Stimulated activated naive CD8-positive, alpha-beta T cell treated with anti-CD3 and anti-CD28 coated beads, Interleukin-15, Interleukin-2, amounts not matched to agents 100 U/mL and 50 U/mL, for 24 hours (primary cell): ENCODE data around the gene PAK3.

Source experiments
- ATAC-seq: fragments of 150-1000 bp; cut with Tn5 transposase; one replicate; pipeline ENCODE4 v1.10.0; 2021
- DNase-seq: peaks from one replicate; pipeline ENCODE4 v3.0.0; 2021

The PAK3 gene

GRCh38 chrX:111133389-111133788, 37.4 kb downstream of the PAK3 start:
- no peak for DNase-seq
- ATAC-seq: no peak

GRCh38 chrX:111145878-111146277, 49.9 kb downstream of the PAK3 start:
- DNase-seq: no peak
- no peak for ATAC-seq

- no peak for DNase-seq
- ATAC-seq: no peak
These were observed 55.8 kb downstream of the PAK3 start for GRCh38 chrX:111151764-111152163.

GRCh38 chrX:111159232-111159631, 63.2 kb downstream of the PAK3 start:
- no peak for ATAC-seq
- DNase-seq: no peak

- DNase-seq (no peak), ATAC-seq (no peak)
These were observed 68.7 kb downstream of the PAK3 start for GRCh38 chrX:111164728-111165127.

- DNase-seq: no peak
These were observed 69.9 kb downstream of the PAK3 start for GRCh38 chrX:111165902-111166301.

GRCh38 chrX:111167334-111167733, 71.3 kb downstream of the PAK3 start:
- no peak for ATAC-seq

More at GRCh38 chrX:111165902-111166301, 69.9 kb downstream of the PAK3 start:
- ATAC-seq: no peak

GRCh38 chrX:111168314-111168713, 72.3 kb downstream of the PAK3 start:
- DNase-seq (no peak), ATAC-seq (no peak)

More at GRCh38 chrX:111167334-111167733, 71.3 kb downstream of the PAK3 start:
- DNase-seq: no peak

GRCh38 chrX:111169141-111169540, 73.2 kb downstream of the PAK3 start:
- DNase-seq (no peak), ATAC-seq (no peak)

GRCh38 chrX:111170017-111170416, 74.0 kb downstream of the PAK3 start:
- no peak for ATAC-seq

GRCh38 chrX:111180750-111181240, 84.8 kb downstream of the PAK3 start:
- ATAC-seq (no peak), DNase-seq (no peak)

More at GRCh38 chrX:111170017-111170416, 74.0 kb downstream of the PAK3 start:
- DNase-seq: no peak

- no peak for DNase-seq
- no peak for ATAC-seq
These were observed 86.0 kb downstream of the PAK3 start for GRCh38 chrX:111181951-111182350.

- no peak for ATAC-seq
- no peak for DNase-seq
These were observed 87.0 kb downstream of the PAK3 start for GRCh38 chrX:111182997-111183396.

GRCh38 chrX:111191598-111191997, 95.6 kb downstream of the PAK3 start:
- DNase-seq (no peak), ATAC-seq (no peak)

- no peak for DNase-seq
- ATAC-seq: no peak
These were observed 103.5 kb downstream of the PAK3 start for GRCh38 chrX:111199505-111199904.

GRCh38 chrX:111200327-111200726, 104.3 kb downstream of the PAK3 start:
- no peak for ATAC-seq
- DNase-seq: no peak

GRCh38 chrX:111207851-111208250, 111.9 kb downstream of the PAK3 start:
- ATAC-seq (no peak), DNase-seq (no peak)

GRCh38 chrX:111216293-111216801, 120.4 kb downstream of the PAK3 start:
- ATAC-seq (no peak), DNase-seq (no peak)

- ATAC-seq: no peak
- DNase-seq: no peak
These were observed 148.3 kb downstream of the PAK3 start for GRCh38 chrX:111244235-111244750.

GRCh38 chrX:111254896-111255693, 159.1 kb downstream of the PAK3 start:
- ATAC-seq (no peak), DNase-seq (no peak)

GRCh38 chrX:111257733-111258132, 161.7 kb downstream of the PAK3 start:
- DNase-seq (no peak), ATAC-seq (no peak)

- ATAC-seq: no peak
- no peak for DNase-seq
These were observed 163.6 kb downstream of the PAK3 start for GRCh38 chrX:111259559-111259958.

- ATAC-seq (no peak), DNase-seq (no peak)
These were observed 164.5 kb downstream of the PAK3 start for GRCh38 chrX:111260451-111260850.

GRCh38 chrX:111262086-111262485, 166.1 kb downstream of the PAK3 start:
- ATAC-seq (no peak), DNase-seq (no peak)
